Activated CD4-positive, alpha-beta memory T cell treated with anti-CD3 and anti-CD28 coated beads, Interleukin-2, amount 10 ng/mL, durations not matched to agents 7 days and 5 days (primary cell): Measurements from ENCODE around the gene TENM4. TPM values are rescaled to one million over a fixed set of nuclear protein-coding genes. Genes with fewer than 3 reads are reported as not detected.

Source experiments
- CTCF ChIA-PET: fragments of 350-600 bp; sonication (Branson Sonifier 250); formaldehyde crosslinking; loops from one replicate; lab custom pipeline; 2021; ENCODE audit warnings: antibody characterized with exemption, inconsistent platforms; lab: Charles Lee
- POLR2A ChIA-PET: fragments of 350-600 bp; sonication (Branson Sonifier 250); formaldehyde crosslinking; loops from one replicate; lab custom pipeline; 2021; ENCODE audit warnings: antibody characterized with exemption; lab: Charles Lee
- DNase-seq: peaks from one replicate; pipeline ENCODE4 v3.0.0-alpha.2; 2020
- H3K27ac Mint-ChIP-seq: one replicate; pipeline ENCODE4 v1.8.0; 2021; ENCODE audit warnings: mild to moderate bottlenecking, mixed read lengths
- H3K27me3 Mint-ChIP-seq: one replicate; pipeline ENCODE4 v1.8.0; 2021; ENCODE audit warnings: mixed read lengths
- H3K36me3 Mint-ChIP-seq: one replicate; pipeline ENCODE4 v1.8.0; 2021; ENCODE audit warnings: low read depth, mixed read lengths
- H3K4me1 Mint-ChIP-seq: one replicate; pipeline ENCODE4 v1.8.0; 2021; ENCODE audit warnings: mixed read lengths
- H3K4me3 Mint-ChIP-seq: one replicate; pipeline ENCODE4 v1.8.0; 2021; ENCODE audit warnings: mild to moderate bottlenecking, mixed read lengths
- H3K9me3 Mint-ChIP-seq: one replicate; pipeline ENCODE4 v1.8.0; 2021; ENCODE audit warnings: mixed read lengths
- total RNA-seq, 2 experiments: library from RNA; stranded (reverse); gene quantifications; one replicate each; pipeline ENCODE4 v1.2.3, GENCODE V29; 2021

The TENM4 gene
- total RNA-seq, 2 experiments from 2014 or later, result not detected

DNA sequence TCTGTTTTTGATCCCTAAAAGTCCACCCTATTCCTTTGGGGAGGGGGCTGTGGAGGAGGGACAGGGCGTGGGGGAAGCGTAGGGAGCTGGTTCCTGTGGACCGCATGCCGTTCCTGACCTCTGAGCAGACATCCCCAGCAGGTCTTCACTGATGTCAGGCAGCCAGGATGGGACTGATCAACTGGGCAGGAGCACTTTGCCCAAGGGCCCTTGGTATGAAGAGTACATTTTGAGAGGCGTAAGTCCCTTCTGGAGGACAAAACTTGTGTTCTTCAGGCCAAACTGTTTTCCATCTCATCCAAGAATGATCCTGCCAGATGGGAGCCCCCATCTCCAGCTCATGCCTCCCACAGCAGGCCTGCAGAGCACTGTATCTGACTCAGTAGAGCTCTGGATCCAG, 785.3 kb downstream of the TENM4 start:
- no peak for DNase-seq
- no peak overlapping the region for H3K4me3 Mint-ChIP-seq
- H3K27ac Mint-ChIP-seq, result no peak overlapping the region
- POLR2A ChIA-PET, result no interaction called here
- peaks cover 6% of the 10 kb centered on the region for H3K4me1 Mint-ChIP-seq
- CTCF ChIA-PET, result interaction anchor here (1.5 to 2.5 kb wide), 2 partner anchors 8 to 10 kb away, joined by 3 to 16 read pairs; no protein-coding TSS in a partner anchor
- H3K36me3 Mint-ChIP-seq, result no peaks in the 10 kb centered on the region
- H3K9me3 Mint-ChIP-seq, result no peaks in the 10 kb centered on the region
- H3K27me3 Mint-ChIP-seq, result peaks cover 2% of the 10 kb centered on the region

DNA sequence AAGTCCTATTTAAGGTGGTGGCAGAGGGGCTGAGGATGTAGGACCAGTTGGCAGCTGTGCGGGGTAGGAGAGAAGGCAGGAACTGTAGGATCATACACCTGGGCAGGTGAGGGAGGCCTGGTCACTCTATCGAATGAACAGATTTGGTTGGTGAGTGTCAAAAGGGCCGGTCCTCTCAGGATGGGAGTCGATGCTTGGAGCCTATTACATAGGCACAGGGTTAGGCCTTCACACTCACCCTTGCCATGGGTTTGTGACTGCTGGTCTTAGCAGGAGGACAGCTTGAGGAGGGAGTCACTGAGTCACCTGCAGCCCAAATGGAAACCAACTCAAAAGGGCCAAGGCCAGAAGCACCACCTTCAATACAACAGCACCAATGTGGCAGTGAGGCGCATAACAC, 786.0 kb downstream of the TENM4 start:
- Mint-ChIP-seq H3K9me3 (no peaks in the 10 kb centered on the region), H3K27me3 (peaks cover 2% of the 10 kb centered on the region), H3K4me3 (no peak overlapping the region), H3K4me1 (peaks cover 6% of the 10 kb centered on the region), H3K36me3 (no peaks in the 10 kb centered on the region), H3K27ac (no peak overlapping the region)
- no peak for DNase-seq
- POLR2A ChIA-PET, result no interaction called here
- CTCF ChIA-PET, result no interaction called here

DNA sequence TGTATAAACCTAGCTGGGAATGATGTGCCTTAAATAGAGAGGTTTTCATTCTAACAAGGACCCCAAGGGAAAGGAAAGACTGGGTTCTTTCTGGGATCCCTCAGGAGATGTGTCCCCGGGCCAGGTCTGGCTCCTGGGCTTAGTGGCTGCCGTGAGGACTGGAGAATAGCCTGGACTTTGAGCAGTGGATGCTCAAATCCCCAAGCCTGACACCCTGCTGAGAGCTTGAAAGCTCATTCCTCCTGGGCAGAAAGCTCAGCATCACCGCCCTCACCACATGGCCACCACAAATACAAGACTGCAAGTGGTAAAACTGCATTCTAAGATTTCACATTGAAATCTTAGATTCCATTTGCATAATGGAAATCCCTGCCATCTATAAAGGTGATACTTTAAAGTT, 786.8 kb downstream of the TENM4 start:
- CTCF ChIA-PET, result no interaction called here
- Mint-ChIP-seq H3K9me3 (no peaks in the 10 kb centered on the region), H3K27me3 (peaks cover 2% of the 10 kb centered on the region), H3K36me3 (no peaks in the 10 kb centered on the region), H3K27ac (no peak overlapping the region), H3K4me1 (peaks cover 6% of the 10 kb centered on the region), H3K4me3 (no peak overlapping the region)
- no peak for DNase-seq
- POLR2A ChIA-PET, result no interaction called here

DNA sequence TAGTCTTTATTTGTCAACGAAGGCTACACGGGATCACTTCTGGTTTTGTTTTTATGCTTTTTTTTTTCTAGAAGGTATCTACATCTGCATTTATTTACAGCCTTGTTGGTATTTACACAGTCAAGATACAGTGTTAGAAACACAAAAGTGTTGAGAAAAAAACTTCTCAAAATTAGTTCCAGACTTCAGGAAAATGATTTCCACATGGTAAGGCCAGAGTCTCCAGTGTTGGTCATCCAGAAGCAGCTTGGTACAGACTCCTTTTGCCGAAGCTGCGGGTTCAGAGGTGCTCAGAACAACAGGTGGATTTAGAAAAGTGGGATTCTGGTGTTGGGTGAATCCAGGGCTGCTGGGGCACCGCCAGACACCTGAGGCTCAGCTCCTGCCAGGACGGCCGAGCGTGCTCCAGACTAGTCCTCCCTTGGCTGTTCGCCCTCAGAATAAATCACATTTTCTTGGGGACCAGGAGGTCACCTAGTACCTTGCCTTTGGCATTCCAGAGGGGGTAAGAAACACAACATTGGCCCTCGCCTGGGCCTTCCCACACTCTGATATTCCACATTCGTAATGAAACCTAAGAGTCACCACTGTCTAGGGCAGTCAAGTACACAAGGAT, 787.4 kb downstream of the TENM4 start:
- Mint-ChIP-seq H3K4me1 (peaks cover 6% of the 10 kb centered on the region), H3K36me3 (no peaks in the 10 kb centered on the region), H3K9me3 (no peaks in the 10 kb centered on the region), H3K27me3 (peaks cover 2% of the 10 kb centered on the region), H3K4me3 (no peak overlapping the region), H3K27ac (no peak overlapping the region)
- no peak for DNase-seq
- ChIA-PET POLR2A (no interaction called here), CTCF (no interaction called here)

DNA sequence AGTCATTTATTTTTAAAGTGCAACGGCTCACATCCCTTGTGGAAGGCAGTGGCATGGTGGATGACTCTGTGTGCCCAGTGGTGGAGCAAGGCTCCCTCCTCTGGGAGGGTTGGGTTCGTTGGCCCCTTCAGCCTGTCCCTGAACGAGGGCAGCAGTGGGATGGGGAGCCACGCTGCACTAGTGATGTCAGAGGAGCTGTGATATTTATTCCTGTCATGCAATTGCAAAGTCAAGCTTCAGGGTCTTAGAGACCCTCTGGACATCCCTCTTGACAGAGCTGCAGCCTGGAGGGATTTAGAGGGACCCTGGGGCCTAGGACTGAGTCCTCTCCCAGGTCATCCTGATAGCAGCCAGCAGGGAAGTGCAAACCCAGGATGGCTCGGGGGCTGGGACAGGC, 788.0 kb downstream of the TENM4 start:
- no peak overlapping the region for H3K4me3 Mint-ChIP-seq
- no peak overlapping the region for H3K27ac Mint-ChIP-seq
- H3K4me1 Mint-ChIP-seq, result peaks cover 6% of the 10 kb centered on the region
- CTCF ChIA-PET, result no interaction called here
- no peaks in the 10 kb centered on the region for H3K36me3 Mint-ChIP-seq
- no peaks in the 10 kb centered on the region for H3K9me3 Mint-ChIP-seq
- no peak for DNase-seq
- H3K27me3 Mint-ChIP-seq, result no peaks in the 10 kb centered on the region
- POLR2A ChIA-PET, result no interaction called here

DNA sequence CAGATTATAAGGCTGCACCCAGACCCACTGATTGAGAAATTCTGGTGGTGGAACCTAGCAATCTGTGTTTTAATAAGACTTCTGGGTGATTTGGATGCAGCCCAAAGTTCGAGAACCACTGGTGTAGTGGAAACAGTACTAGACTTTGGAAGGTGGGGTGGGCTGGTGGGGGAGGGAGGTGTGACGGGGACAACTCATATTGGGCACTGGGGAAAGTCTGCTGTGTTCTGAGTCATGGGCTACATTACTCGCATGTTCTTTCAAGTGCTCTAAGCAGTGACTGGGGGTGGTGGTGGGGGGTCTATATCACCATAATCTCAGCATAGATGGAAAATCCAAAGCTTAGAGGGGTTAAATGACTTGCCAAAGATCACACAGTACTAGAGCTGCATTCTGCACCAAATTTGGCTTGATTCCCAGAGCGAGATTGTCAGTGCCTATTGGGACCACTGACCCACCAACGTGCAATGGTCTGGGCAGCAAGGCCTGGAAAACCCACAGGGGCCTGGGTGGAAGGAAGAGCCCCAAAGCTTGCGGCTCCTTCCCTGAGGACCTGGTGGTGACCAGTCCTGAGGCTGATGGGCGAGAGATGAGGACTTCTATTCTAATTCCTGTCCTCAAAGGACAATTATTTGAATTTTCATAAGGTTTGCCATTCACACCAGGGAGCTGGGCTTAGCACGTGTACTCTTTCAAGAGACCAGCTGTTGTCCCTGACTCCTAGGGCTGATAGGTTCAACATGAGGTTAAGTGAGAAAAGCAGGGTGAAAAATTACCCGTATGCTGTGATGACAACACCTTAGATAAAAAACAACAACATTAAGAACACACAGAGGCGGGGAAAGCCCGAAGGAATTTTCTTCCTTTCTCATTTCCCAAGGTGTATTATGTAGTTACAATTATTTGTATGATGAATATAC, 788.6 kb downstream of the TENM4 start:
- H3K27ac Mint-ChIP-seq, result no peak overlapping the region
- ChIA-PET POLR2A (no interaction called here), CTCF (no interaction called here)
- no peak for DNase-seq
- no peaks in the 10 kb centered on the region for H3K36me3 Mint-ChIP-seq
- no peak overlapping the region for H3K4me3 Mint-ChIP-seq
- peaks cover 6% of the 10 kb centered on the region for H3K4me1 Mint-ChIP-seq
- no peaks in the 10 kb centered on the region for H3K27me3 Mint-ChIP-seq
- no peaks in the 10 kb centered on the region for H3K9me3 Mint-ChIP-seq

DNA sequence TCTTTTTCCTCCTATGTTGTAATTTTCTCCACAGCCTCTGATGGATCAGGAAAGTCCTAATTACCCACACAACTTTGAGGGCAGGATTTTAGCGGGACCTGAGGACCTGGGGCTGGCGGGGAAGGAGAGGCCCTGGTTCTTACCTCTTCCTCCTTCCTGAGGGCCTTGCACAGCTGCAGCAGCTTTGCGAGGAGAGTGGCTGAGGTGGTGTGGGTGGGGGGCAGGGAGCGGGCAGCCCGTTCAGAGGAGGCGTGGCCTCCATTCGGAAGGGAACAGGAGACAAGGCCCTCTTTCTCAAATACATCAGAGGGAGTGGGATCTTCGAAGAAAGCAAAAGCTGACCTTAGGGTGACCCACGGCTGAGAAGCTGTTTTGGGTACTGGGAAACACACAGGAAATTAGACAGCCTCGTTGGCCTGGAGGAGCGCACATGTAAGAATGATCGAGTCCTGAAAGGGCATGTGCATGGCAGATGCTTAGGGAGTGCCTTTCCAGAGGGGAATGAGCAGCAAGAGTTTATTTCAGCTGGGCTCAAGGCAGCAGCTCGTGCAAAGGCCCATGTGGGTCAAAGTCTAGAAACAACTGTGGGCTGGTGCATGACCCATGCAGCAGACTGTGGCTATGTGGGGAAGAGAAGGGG, 789.6 kb downstream of the TENM4 start:
- ChIA-PET POLR2A (no interaction called here), CTCF (no interaction called here)
- Mint-ChIP-seq H3K9me3 (no peaks in the 10 kb centered on the region), H3K27ac (no peak overlapping the region), H3K36me3 (no peaks in the 10 kb centered on the region), H3K27me3 (no peaks in the 10 kb centered on the region), H3K4me3 (no peak overlapping the region), H3K4me1 (peaks cover 6% of the 10 kb centered on the region)
- DNase-seq, result no peak

DNA sequence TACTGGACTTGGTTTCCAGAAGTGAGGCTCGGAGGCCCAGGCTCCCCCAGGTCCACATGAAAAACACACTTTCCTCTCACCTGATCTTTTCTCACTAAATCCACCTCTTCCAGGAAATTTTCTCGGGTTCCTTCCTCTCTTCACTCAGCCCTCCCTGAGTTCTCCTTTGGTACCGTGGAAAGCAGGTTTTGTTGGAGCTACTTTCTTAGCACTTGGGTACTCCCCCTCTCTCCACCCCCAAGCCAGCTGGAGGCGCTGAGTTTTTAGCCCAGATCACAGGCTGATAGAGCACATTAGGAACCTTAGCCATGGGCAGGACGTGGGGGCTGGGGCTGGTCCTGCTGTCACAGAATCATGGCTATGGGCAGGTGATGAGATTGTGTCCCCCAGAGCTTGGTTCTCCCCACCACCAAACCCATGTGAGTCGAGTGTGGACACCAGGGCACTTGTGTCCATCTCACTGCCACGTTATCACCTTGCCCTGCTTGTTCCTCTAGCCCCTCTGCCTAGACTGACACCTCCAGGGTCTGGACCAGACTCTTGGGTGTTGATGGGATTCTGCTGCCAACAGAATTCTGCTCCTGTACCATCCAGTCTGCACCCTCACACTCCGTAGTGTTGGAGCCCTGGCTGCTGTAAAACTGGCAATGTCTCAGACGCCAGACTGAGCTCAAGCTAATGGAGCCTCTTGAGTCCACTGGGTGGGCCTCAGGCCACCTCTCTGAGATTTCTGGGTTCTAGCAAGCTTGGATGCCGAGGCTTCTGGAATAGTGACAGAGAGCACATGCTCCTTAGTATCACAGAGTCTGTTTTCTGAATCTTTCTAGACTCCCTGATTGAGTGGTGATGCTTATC, 791.2 kb downstream of the TENM4 start:
- Mint-ChIP-seq H3K4me1 (peaks cover 15% of the 10 kb centered on the region), H3K27ac (no peak overlapping the region), H3K4me3 (no peak overlapping the region), H3K9me3 (no peaks in the 10 kb centered on the region), H3K27me3 (no peaks in the 10 kb centered on the region), H3K36me3 (no peaks in the 10 kb centered on the region)
- POLR2A ChIA-PET, result no interaction called here
- CTCF ChIA-PET, result interaction anchor here (1.0 kb wide), 1 partner anchor 450 kb away, joined by 3 read pairs; no protein-coding TSS in a partner anchor
- no peak for DNase-seq

DNA sequence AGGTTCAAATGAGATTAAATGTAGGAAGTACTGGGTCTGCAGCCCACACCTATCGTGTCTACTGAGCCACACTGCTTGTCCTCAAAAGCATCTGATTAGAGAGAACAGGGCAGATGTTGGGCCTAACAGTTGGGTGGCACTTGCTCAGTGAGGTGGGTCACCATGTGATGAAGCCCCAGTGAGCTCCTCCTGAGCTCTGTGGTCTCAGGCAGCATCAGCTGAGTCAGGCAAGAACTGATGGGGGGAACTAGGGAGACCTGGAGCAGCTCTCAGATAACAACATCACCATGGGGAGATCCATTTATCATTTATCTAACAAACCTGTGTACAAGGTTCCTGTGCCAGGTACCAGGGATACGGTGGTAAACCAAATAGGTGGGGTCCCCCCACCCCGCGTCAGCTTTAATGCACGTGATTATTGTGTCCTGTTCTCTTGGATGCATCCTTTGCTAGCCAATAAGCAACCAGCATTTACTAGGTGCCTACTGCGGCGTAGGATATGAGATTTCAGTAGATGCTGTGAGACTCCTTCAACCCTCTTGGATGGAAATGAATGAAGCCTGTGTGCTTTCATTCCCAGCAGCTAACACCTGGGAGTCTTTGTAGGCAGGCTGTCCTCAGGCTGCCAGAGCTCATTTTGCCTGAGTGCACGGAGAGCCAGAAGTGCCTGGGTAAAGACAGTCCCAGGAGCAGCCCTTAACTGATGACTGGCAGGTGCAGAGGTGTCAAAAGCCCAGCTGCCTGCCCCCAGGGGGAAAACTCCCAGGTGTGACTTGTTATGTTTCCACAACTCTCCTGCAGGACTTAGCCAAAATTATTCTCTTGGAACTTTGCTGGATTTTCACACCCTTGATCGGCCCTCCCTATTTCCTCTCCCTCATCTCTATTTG, 792.6 kb downstream of the TENM4 start:
- no peaks in the 10 kb centered on the region for H3K27me3 Mint-ChIP-seq
- H3K27ac Mint-ChIP-seq, result no peak overlapping the region
- CTCF ChIA-PET, result interaction anchor here (0.8 to 2.5 kb wide), 4 partner anchors 12 to 427 kb away, joined by 3 to 9 read pairs (median 4); no protein-coding TSS in a partner anchor
- POLR2A ChIA-PET, result no interaction called here
- H3K9me3 Mint-ChIP-seq, result no peaks in the 10 kb centered on the region
- peaks cover 19% of the 10 kb centered on the region for H3K4me1 Mint-ChIP-seq
- no peaks in the 10 kb centered on the region for H3K36me3 Mint-ChIP-seq
- H3K4me3 Mint-ChIP-seq, result no peak overlapping the region
- no peak for DNase-seq

DNA sequence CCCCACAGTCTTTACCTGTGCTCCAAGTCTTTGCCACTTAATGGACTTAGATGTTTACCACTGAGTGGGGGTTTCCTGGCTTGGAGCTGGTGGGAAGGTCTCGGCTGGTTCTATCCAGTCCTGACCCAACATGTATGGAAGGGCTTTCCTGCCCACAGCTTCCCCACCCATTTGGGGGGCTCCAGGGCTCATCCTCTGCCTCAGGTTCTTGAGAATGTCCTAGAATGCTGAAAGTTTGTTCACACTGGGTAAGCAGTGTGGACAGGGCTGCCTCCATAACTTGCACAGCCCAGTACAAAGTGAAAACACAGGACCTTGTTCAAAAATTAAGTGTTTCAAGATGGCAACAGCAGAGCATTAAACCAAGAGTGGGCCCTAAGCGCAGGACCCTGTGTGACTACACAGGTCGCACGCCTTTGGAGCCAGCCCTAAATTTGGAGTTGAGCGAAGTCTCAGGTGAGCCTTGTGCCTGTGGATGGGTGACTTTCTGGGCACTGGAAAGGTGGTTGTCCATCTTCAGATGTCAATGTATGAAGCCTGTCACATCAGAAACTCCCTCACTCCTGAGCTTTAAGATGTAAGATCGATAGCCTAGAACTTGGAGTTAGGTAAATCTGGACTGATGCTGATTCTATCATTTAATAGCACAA, 793.4 kb downstream of the TENM4 start:
- no peak for DNase-seq
- no peaks in the 10 kb centered on the region for H3K27me3 Mint-ChIP-seq
- H3K4me1 Mint-ChIP-seq, result peaks cover 27% of the 10 kb centered on the region

DNA sequence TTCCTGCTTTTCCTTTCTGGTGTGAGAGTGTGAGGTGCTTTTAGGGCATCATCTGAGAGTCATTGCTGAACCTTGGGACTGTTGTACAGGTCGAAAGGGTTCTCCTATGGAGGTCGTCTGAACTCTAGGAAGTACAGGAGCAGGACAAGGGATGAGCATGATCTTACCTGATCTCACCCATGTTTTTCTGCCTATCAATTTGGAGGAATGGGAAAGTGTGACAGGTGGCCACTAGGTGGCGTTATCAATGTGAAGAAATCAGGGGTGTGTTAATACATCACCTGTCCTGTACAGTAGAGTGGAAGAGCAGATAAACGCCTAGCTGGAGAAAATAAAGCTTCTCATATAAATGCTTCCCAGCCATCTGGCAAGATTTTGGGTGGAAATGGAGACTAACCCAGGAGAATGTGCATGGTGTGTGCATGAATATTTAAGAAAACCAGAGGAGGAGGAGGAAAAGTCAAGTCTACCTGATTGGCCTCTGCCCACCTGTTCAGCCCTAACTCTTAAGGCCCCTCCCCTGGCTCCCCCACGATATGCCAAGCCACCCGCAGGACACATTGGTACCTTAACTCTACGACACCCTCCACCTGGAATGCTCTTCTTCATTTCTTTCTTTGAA, 794.2 kb downstream of the TENM4 start:
- Mint-ChIP-seq H3K27me3 (no peaks in the 10 kb centered on the region), H3K4me1 (peaks cover 28% of the 10 kb centered on the region), H3K9me3 (no peaks in the 10 kb centered on the region), H3K27ac (no peak overlapping the region), H3K4me3 (no peak overlapping the region), H3K36me3 (no peaks in the 10 kb centered on the region)
- CTCF ChIA-PET, result interaction anchor here (0.6 to 3.9 kb wide), 19 partner anchors 9 to 1167 kb away, joined by 3 to 69 read pairs (median 5); no protein-coding TSS in a partner anchor
- DNase-seq, result peak; percentile 63
- POLR2A ChIA-PET, result interaction anchor here (1.4 kb wide), 1 partner anchor 10 kb away, joined by 3 read pairs; no protein-coding TSS in a partner anchor

More for the DNA sequence above, 793.4 kb downstream of the TENM4 start:
- ChIA-PET POLR2A (no interaction called here), CTCF (interaction anchor here (0.9 to 3.9 kb wide), 9 partner anchors 9 to 453 kb away, joined by 3 to 69 read pairs (median 5); no protein-coding TSS in a partner anchor)
- no peaks in the 10 kb centered on the region for H3K36me3 Mint-ChIP-seq
- no peak overlapping the region for H3K27ac Mint-ChIP-seq
- no peaks in the 10 kb centered on the region for H3K9me3 Mint-ChIP-seq
- H3K4me3 Mint-ChIP-seq, result no peak overlapping the region
